Keratinocyte (primary cell): ENCODE data around the gene ABO.
"Not testable (repeated sequence)": the region's sequence is repeated elsewhere in the genome, so short reads cannot be mapped to it uniquely, and the experiment has no call there.

Source experiments
- EZH2 ChIP-seq: IDR thresholded peaks from one replicate; pipeline ENCODE4 v1.6.1; 2012; ENCODE audit warnings: inconsistent platforms, mild to moderate bottlenecking, low read length, moderate library complexity
- TF ChIP-seq, protein P1 (sequence below), 3 experiments: IDR thresholded peaks in 1 of 3; conservative IDR thresholded peaks in 1 of 3; optimal IDR thresholded peaks in 1 of 3; 2 replicates in 2 of 3; 3 replicates in 1 of 3; pipeline versions ENCODE3 to v1.5.1; 2011; ENCODE audit warnings: low read length in 3 of 3, mild to moderate bottlenecking in 3 of 3, moderate library complexity in 2 of 3, control low read depth in 1 of 3, inconsistent platforms in 1 of 3; ENCODE audit not compliant: insufficient read depth in 2 of 3; ENCODE audit errors: extremely low read depth in 1 of 3

DNA sequence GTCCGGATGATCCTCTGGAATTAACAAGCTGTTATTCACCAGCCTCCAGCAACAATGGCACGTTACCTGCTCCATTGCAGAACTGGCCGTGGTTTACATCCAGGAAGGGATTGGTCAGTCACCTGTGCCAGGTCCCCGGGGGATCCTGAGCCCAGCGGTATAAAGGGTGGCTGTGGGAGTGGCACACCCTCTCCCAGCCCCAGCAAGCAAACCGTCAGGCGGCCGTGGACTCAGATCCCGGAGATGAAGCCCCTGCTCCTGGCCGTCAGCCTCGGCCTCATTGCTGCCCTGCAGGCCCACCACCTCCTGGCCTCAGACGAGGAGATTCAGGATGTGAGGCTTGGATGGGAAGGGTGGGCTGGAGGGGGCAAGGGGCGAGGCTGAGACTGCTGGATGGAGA is 42.5 kb upstream of the ABO start:
- TF ChIP-seq, protein P1, sequence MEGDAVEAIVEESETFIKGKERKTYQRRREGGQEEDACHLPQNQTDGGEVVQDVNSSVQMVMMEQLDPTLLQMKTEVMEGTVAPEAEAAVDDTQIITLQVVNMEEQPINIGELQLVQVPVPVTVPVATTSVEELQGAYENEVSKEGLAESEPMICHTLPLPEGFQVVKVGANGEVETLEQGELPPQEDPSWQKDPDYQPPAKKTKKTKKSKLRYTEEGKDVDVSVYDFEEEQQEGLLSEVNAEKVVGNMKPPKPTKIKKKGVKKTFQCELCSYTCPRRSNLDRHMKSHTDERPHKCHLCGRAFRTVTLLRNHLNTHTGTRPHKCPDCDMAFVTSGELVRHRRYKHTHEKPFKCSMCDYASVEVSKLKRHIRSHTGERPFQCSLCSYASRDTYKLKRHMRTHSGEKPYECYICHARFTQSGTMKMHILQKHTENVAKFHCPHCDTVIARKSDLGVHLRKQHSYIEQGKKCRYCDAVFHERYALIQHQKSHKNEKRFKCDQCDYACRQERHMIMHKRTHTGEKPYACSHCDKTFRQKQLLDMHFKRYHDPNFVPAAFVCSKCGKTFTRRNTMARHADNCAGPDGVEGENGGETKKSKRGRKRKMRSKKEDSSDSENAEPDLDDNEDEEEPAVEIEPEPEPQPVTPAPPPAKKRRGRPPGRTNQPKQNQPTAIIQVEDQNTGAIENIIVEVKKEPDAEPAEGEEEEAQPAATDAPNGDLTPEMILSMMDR (optimal IDR thresholded peaks at IDR 0.05 in 1 of 3, IDR thresholded peaks at IDR 0.05 in 1 of 3, conservative IDR thresholded peaks at IDR 0.05 in 1 of 3; ENCODE audit: extremely low read depth in 1 of 3, insufficient read depth in 2 of 3, low read length in 3 of 3), result not testable (repeated sequence)
- not testable (repeated sequence) for TF ChIP-seq EZH2
